Measurements from ENCODE around the gene SZRD1. TPM values are rescaled to one million over a fixed set of nuclear protein-coding genes. Genes with fewer than 3 reads are reported as not detected.

Gene SZRD1
- total and polyA plus RNA-seq, 2 donors (not counting 1 experiment from before 2014, with no cell fraction given): 92.4 to 110 TPM

DNA sequence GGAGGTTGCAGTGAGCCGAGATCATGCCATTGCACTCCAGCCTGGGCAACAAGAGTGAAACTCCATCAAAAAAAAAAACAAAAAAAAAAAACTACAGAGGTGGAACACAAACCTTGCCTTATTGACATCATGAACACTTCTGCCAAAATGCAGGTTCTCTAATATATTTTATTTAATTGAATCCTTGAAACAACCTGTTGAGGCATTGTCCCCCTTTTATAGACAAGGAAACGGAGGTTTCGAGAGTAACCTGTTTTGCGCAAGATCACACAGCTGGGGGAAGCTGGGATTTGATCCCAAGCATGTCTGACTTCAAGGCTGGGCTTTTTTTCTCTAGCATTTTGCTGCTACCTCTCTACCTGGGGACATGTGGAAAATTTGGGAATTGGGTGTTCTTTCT is 2.8 kb downstream of the SZRD1 start:
- H3K27me3 Mint-ChIP-seq: no peaks in the 10 kb centered on the region
- intact Hi-C loops (cut with micrococcal nuclease): loop anchor here (5.0 to 10.0 kb wide), 3 partner anchors 275 to 533 kb away; partner anchors contain the start of gene ZBTB17
- no peak overlapping the region for H3K4me3 ChIP-seq (ENCODE audit: control extremely low read depth in 1 of 5, extremely low read depth in 1 of 5, insufficient read depth in 1 of 5, low read depth in 2 of 5, low read length in 4 of 5)
- CTCF ChIA-PET: interaction anchor here (0.7 to 1.2 kb wide), 3 partner anchors 14 to 533 kb away, joined by 3 to 6 read pairs (median 3); partner anchors contain the start of gene FBXO42
- H3K4me1 ChIP-seq (ENCODE audit: control insufficient read depth in 2 of 2, insufficient read depth in 2 of 2, low read length in 2 of 2): peaks cover 26 to 46% of the 10 kb centered on the region in 2 donors
- TF ChIP-seq, protein P1, sequence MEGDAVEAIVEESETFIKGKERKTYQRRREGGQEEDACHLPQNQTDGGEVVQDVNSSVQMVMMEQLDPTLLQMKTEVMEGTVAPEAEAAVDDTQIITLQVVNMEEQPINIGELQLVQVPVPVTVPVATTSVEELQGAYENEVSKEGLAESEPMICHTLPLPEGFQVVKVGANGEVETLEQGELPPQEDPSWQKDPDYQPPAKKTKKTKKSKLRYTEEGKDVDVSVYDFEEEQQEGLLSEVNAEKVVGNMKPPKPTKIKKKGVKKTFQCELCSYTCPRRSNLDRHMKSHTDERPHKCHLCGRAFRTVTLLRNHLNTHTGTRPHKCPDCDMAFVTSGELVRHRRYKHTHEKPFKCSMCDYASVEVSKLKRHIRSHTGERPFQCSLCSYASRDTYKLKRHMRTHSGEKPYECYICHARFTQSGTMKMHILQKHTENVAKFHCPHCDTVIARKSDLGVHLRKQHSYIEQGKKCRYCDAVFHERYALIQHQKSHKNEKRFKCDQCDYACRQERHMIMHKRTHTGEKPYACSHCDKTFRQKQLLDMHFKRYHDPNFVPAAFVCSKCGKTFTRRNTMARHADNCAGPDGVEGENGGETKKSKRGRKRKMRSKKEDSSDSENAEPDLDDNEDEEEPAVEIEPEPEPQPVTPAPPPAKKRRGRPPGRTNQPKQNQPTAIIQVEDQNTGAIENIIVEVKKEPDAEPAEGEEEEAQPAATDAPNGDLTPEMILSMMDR (IDR thresholded peaks at IDR 0.05): no peak
- TF ChIP-seq EZH2 (IDR thresholded peaks at IDR 0.05; ENCODE audit: borderline replicate concordance, insufficient read depth, low read depth, low read length, poor library complexity, severe bottlenecking): no peak
- H3K36me3 ChIP-seq (replicated peaks in 1 of 2; ENCODE audit: control extremely low read depth in 1 of 2, control insufficient read depth in 1 of 2, extremely low read depth in 1 of 2, insufficient read depth in 2 of 2, low read length in 1 of 2): peaks cover 1 to 19% of the 10 kb centered on the region in 2 experiments
- H3K9me3 ChIP-seq (ENCODE audit: control extremely low read depth in 1 of 3, control insufficient read depth in 2 of 3, insufficient read depth in 1 of 3, low read length in 2 of 3): no peaks in the 10 kb centered on the region
- H3K27me3 ChIP-seq (replicated peaks in 1 of 4; ENCODE audit: control extremely low read depth in 1 of 4, control insufficient read depth in 3 of 4, insufficient read depth in 4 of 4, low read length in 3 of 4): no peaks in the 10 kb centered on the region
- POLR2A ChIA-PET: no interaction called here
- ATAC-seq (ENCODE audit: low read depth) (no peak), DNase-seq (no peak)
- no peaks in the 10 kb centered on the region for H3K9me3 Mint-ChIP-seq (ENCODE audit: insufficient read depth)
- H3K9ac ChIP-seq (ENCODE audit: low read length): no peak overlapping the region
- H2AFZ ChIP-seq (ENCODE audit: insufficient read depth, low read depth, low read length, poor library complexity, severe bottlenecking): no peak overlapping the region
- H3K27ac Mint-ChIP-seq: peak overlapping the region; percentile 67
- no CpG with 5 or more reads among the region's 4 CpGs for WGBS (ENCODE audit: insufficient coverage)
- H3K27ac ChIP-seq (ENCODE audit: low read length in 2 of 2): no peak overlapping the region
- H3K79me2 ChIP-seq (ENCODE audit: control insufficient read depth, insufficient read depth, low read length): peaks cover 73% of the 10 kb centered on the region
- no peak overlapping the region for H3K4me2 ChIP-seq (replicated peaks; ENCODE audit: low read depth, low read length, poor library complexity, severe bottlenecking)
- peaks cover 71% of the 10 kb centered on the region for H4K20me1 ChIP-seq (ENCODE audit: control insufficient read depth, insufficient read depth, low read length, poor library complexity, severe bottlenecking)
- no peak overlapping the region for H3K4me3 Mint-ChIP-seq
- peaks cover 54% of the 10 kb centered on the region for H3K4me1 Mint-ChIP-seq

DNA sequence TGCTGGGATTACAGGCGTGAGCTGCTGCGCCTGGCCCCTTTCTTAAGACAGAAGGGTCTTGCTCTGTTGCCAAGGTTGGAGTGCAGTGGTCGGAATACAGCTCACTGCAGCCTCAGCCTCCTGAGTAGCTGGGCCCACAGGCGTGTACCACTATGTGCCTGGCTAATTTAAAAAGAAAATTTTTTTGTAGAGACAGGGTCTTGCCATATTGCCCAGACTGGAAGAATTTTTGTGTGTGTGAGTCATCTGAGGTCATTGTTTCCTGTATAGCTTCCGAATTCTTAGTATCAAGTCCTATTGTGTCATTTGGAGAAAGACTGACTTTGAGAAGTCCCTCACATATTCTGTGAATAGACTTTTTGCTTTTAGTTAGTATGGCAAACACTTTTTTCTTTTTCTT is 4.7 kb downstream of the SZRD1 start:
- WGBS (ENCODE audit: insufficient coverage): 89% methylated on average over 4 of the region's 5 CpGs
- peaks cover 66% of the 10 kb centered on the region for H3K4me1 Mint-ChIP-seq
- H3K9me3 Mint-ChIP-seq (ENCODE audit: insufficient read depth): no peaks in the 10 kb centered on the region
- POLR2A ChIA-PET: interaction anchor here (0.7 kb wide), 1 partner anchor 22 kb away, joined by 3 read pairs; no protein-coding TSS in a partner anchor
- CTCF ChIA-PET: no interaction called here
- H3K9ac ChIP-seq (ENCODE audit: low read length): no peak overlapping the region
- TF ChIP-seq EZH2 (IDR thresholded peaks at IDR 0.05; ENCODE audit: borderline replicate concordance, insufficient read depth, low read depth, low read length, poor library complexity, severe bottlenecking): no peak
- TF ChIP-seq, protein P1 (IDR thresholded peaks at IDR 0.05): no peak
- no peak overlapping the region for H3K4me3 Mint-ChIP-seq
- no peak overlapping the region for H3K4me3 ChIP-seq (ENCODE audit: control extremely low read depth in 1 of 5, extremely low read depth in 1 of 5, insufficient read depth in 1 of 5, low read depth in 2 of 5, low read length in 4 of 5)
- H3K4me2 ChIP-seq (replicated peaks; ENCODE audit: low read depth, low read length, poor library complexity, severe bottlenecking): no peak overlapping the region
- no peak overlapping the region for H3K27ac ChIP-seq (ENCODE audit: low read length in 2 of 2)
- H2AFZ ChIP-seq (ENCODE audit: insufficient read depth, low read depth, low read length, poor library complexity, severe bottlenecking): no peak overlapping the region
- peaks cover 29 to 46% of the 10 kb centered on the region in 2 donors for H3K4me1 ChIP-seq (ENCODE audit: control insufficient read depth in 2 of 2, insufficient read depth in 2 of 2, low read length in 2 of 2)
- no peaks in the 10 kb centered on the region for H3K9me3 ChIP-seq (ENCODE audit: control extremely low read depth in 1 of 3, control insufficient read depth in 2 of 3, insufficient read depth in 1 of 3, low read length in 2 of 3)
- intact Hi-C loops (cut with micrococcal nuclease): no loop called here
- no peak for ATAC-seq (ENCODE audit: low read depth)
- peaks cover 1 to 19% of the 10 kb centered on the region in 2 experiments for H3K36me3 ChIP-seq (replicated peaks in 1 of 2; ENCODE audit: control extremely low read depth in 1 of 2, control insufficient read depth in 1 of 2, extremely low read depth in 1 of 2, insufficient read depth in 2 of 2, low read length in 1 of 2)
- no peaks in the 10 kb centered on the region for H3K27me3 Mint-ChIP-seq
- H3K79me2 ChIP-seq (ENCODE audit: control insufficient read depth, insufficient read depth, low read length): peaks cover 92% of the 10 kb centered on the region
- no peak for DNase-seq
- peak overlapping the region; percentile 3 for H3K27ac Mint-ChIP-seq
- H4K20me1 ChIP-seq (ENCODE audit: control insufficient read depth, insufficient read depth, low read length, poor library complexity, severe bottlenecking): peaks cover 90% of the 10 kb centered on the region
- H3K27me3 ChIP-seq (replicated peaks in 1 of 4; ENCODE audit: control extremely low read depth in 1 of 4, control insufficient read depth in 3 of 4, insufficient read depth in 4 of 4, low read length in 3 of 4): no peaks in the 10 kb centered on the region

All from B cell (primary cell).